Hepatocyte (in vitro differentiated cells): ENCODE results near the gene RELL1.

ENCODE experiments used
- EZH2phosphoT487 ChIP-seq: fragments of 200-600 bp; sonication (generic); IDR thresholded peaks from one replicate; pipeline ENCODE4 v1.6.1; 2018; ENCODE audit warnings: antibody characterized with exemption, mild to moderate bottlenecking, low read depth, moderate library complexity; ENCODE audit not compliant: unreplicated experiment, severe bottlenecking
- TF ChIP-seq, protein P1 (sequence below): fragments of 200-600 bp; sonication (generic); IDR thresholded peaks from 2 replicates; pipeline ENCODE4 v1.5.1; 2016; ENCODE audit warnings: antibody characterized with exemption, mild to moderate bottlenecking; ENCODE audit not compliant: poor library complexity

- TF ChIP-seq, protein P1, sequence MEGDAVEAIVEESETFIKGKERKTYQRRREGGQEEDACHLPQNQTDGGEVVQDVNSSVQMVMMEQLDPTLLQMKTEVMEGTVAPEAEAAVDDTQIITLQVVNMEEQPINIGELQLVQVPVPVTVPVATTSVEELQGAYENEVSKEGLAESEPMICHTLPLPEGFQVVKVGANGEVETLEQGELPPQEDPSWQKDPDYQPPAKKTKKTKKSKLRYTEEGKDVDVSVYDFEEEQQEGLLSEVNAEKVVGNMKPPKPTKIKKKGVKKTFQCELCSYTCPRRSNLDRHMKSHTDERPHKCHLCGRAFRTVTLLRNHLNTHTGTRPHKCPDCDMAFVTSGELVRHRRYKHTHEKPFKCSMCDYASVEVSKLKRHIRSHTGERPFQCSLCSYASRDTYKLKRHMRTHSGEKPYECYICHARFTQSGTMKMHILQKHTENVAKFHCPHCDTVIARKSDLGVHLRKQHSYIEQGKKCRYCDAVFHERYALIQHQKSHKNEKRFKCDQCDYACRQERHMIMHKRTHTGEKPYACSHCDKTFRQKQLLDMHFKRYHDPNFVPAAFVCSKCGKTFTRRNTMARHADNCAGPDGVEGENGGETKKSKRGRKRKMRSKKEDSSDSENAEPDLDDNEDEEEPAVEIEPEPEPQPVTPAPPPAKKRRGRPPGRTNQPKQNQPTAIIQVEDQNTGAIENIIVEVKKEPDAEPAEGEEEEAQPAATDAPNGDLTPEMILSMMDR, result no peak
- TF ChIP-seq EZH2phosphoT487, result no peak
Measured at GRCh38 chr4:37670249-37670648, 15.9 kb downstream of the RELL1 start.
